NOMO-1 treated with DMSO at 0.1 percent for 48 hours (cell line): ENCODE measurements around the gene PEX19.

ENCODE experiments used
- DNase-seq: peaks from one replicate; lab custom pipeline; 2025; ENCODE audit not compliant: unreplicated experiment; lab: John Stamatoyannopoulos, UW

Gene PEX19

DNA sequence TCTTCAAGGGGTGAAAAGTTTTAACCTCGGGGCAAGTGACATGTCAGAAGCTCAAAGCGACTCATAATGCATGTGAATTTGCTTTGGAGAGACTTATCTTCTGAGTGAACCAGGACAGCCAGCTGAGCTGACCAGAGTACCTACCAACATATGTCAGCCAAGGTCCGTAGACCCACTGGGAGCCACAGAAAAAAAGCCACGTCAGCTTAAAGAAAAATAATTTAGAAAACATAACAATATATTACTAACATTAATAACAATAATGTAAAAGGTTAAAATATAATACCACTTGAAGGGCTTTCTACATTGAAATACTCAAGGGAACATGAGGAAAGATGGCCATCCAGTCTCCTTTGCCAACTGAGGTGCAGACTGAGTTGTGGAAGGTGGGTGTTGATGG, 6.9 kb downstream of the PEX19 start:
- no peak for DNase-seq

DNA sequence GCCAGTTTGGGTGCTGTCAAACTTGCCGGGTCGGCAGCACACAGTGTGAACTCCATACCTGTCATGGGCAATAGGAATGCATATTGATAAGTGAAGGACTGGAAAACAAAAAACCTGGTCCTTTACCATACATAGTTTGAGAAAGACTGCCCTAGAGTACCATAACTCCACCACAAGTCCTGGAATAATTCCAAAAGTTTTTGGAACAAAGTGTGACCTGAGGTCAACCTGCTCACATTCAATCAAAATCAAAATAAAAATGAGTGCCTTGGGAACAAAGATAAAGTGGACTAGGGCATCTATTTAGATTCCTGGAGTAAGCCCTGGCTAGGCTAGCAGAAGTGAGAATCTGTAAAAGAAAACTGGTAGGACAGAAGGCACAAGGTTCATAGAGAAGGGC, 7.6 kb downstream of the PEX19 start:
- no peak for DNase-seq

DNA sequence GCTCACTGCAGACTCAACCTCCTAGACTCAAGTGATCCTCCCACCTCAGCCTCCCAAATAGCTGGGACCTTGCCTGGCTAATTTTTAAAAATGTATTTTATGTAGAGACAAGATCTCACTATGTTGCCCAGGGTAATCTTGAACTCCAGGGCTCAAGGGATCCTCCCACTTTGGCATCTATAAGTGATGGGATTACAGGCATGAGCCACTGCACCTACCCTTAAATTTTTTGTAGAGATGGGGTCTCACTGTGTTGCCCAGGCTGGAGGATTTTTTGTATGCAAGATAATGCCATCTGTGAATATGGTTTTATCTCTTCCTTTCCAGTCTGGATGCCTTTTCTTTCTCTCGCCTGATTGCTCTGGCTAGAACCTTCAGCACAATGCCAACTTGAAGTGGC, 13.9 kb downstream of the PEX19 start:
- no peak for DNase-seq

DNA sequence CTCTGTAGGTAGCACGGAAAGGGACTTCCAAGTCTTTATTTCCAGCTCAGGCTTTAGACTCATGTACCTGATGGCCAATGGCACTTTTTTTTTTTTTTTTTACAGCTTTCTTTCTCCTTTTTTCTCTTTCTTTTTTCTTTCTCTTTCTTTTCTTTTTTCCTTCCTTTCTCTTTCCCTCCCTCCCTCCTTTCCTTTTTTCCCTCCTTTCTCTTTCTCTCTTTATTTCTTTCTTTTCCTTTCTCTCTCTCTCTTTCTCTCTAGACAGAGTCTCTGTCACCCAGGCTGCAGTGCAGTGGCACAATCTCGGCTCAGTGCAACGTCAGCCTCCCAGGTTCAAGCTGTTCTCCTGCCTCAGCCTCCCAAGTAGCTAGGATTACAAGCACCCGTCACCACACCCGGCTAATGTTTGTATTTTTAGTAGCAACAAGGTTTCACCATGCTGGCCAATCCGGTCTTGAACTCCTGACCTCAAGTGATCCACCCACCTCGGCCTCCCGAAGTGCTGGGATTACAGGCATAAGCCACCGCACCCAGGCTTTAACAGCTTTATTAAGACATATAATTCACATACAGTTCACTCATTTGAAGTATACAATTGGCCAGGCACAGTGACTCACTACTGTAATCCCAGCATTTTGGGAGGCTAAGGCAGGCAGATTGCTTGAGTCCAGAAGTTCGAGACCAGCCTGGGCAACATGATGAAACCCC, 17.5 kb downstream of the PEX19 start:
- no peak for DNase-seq

DNA sequence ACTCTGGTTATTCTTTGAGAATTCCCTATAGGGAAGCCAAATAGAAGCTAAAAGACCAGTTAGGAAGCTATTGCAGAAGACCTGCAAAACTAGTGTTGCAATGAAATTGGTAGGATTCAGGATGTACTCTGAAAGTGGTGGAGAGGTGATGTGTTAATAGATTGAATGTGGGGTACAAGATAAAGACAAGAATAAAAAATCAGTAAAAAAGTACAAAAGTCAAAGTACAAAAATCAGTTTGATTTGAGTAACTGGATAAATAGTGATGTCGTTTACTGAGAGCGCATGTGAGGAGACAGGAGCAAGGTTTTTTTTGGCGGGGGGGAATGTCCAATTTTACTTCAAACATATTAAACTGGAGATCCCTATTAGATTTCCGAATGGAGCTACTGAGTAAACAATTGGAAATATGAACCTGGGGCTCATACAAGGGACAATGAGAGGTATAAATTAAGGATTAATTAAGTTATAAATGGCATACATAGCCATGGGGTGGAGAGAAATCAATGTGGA, 20.1 kb downstream of the PEX19 start:
- no peak for DNase-seq

DNA sequence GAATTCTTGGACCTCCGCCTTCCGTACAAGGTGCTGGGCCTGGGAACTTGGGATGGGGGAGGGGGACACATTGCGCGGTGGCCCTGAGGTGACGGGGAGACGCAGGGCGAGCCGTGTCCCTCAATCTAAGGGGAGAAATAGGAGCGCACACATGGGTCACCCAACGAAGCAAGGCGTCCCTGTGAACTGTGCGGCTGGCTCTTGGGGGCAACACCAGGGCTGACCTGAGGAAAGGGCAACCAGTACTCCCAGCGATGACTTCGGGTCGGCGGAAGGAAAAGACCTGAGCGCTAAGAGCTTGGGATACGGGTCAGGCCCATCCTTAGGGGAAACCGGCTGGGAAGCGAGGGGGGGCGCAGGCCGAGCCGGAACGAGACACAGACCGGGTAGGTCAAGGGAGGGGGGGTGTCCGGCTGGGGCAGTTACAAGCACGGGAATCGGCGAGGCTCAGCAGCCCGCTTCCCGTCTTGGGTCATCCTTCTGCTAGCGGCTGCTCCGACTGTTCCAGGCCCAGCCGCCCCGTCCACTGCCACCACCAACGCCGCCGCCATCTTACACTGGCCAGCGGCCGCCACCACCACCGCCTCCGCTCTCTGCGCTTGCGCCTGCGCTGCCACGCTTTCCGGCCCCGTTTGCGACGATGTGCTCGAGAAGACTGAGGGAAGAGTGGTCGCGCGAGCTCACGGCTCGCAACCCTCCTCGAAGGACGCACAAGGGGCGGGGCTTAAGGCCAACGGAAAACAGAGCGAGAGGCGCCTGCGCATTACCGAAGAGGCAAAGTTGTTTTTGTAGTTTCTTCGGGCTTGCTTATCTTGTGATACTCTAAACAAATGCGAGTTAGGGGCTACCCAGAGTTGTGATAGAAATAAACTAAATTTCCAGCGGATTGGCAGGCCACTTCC, 22.8 kb downstream of the PEX19 start, which contains the start of gene DCAF8:
TSS of gene DCAF8 (minus strand) at position 657 of the 902 bp plus-strand sequence. CDS start 18,541 bp downstream, outside the sequence.
- peak; percentile 97 for DNase-seq

DNA sequence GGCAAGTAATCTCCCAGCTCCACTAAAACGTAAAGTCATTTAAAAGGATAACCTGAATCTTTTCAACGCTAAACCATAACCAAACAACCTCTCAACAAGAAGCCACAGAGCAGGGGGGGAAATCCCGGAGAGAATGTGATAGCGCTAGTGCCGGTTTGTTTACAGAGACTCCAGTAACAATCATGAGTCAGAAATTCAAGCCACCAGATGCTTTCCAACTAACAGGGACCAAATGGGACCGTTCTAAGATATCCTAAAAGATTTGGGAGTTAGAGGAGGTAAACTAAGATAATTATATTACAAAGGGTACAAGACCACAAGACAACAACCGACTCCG, 23.4 kb downstream of the PEX19 start:
- peak; percentile 30 for DNase-seq

DNA sequence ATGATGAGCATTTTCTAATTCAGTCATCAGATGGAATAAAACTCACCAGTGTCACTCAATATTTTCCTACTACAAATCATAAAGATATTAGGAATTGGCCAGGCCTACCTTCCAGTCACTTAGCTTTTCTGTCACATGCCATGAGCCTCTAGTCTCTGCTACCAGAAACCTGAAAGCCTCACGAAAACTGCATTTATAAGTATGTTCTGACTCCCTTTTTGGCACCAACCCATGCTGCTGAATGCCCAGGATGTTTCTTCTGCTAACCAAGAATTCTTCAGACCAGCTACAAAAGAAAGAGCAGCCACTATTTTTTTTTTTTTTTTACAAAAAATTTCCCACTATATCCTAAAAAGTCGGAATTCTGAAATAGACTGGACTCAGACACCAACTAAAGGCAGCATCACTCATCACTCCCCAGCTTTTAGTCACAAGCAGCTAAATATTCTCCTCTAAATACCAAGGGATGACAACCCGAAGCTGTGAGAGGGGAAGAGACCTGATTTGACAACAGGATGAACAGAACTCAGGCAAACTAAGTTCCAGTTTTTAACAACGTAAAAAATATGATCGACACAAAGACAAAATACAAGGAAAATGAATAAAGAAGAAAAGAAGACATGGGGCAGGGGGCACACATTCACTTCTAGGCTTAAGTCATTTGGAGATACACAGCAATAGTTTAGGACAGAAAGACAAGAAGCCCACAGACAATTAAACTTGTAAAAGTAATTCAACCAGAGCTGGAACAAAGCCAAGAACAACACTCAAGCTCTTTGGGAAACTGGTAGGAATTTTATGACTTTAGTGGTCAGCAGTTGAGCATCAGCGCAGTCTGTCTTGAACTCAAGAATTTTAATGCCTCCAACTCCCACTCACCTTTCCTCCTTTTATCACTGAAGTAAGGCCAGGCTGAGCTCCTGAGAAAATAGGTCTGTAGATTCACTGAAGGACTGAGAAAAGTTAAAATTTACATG, 24.2 kb downstream of the PEX19 start:
- DNase-seq, result peak; percentile 1

DNA sequence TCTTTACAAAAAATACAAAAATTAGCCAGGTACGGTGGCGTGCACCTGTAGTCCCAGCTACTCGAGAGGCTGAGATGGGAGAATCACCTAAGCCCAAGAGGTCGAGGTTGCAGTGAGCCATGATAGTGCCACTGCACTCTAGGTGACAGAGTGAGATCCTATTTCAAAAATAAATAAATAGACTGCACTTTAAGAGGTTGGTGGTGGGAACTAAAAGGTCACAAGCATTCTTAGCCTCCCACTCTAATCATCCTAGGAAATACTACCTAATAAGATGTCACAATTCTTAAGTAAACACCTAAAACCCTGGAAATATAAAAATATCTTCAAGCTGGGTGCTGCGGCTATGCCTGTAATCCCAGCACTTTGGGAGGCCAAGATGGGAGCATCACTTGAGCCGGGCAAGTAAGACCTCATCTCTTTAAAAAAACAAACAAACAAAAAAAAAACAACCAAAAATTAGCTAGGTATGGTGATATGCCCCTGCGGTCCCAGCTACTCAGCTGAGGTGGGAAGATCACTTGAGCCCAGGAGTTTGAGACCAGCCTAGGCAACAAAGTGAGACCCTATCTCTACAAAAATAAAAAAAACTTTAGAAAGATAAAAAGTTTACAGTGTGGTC, 26.6 kb downstream of the PEX19 start:
- DNase-seq, result no peak

DNA sequence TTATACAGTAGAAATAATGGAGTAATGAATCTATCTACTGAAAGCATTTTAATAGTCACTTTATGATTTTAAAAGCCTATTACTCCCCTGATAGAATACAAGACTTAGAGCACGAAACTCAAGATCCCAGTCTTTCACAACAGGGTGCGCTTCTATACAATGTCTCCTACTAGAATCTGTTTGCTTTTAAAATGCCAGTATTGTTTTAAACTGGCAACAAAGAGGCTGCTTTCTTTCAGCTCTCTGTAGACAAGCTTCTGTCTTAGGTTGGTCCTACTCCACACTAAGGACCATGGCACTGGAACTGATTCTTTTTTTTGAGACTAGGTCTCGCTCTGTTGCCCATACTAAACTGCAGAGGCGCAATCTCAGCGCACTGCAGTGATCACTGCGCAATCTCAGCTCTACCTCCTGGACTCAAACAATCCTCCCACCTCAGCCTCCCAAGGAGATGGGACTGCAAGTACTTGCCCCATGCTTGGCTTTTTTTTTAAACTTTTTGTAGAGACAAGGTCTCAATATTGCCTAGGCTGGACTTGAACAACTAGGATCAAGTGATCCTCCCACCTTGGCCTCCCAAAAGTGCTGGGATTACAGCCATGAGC, 27.4 kb downstream of the PEX19 start:
- no peak for DNase-seq

DNA sequence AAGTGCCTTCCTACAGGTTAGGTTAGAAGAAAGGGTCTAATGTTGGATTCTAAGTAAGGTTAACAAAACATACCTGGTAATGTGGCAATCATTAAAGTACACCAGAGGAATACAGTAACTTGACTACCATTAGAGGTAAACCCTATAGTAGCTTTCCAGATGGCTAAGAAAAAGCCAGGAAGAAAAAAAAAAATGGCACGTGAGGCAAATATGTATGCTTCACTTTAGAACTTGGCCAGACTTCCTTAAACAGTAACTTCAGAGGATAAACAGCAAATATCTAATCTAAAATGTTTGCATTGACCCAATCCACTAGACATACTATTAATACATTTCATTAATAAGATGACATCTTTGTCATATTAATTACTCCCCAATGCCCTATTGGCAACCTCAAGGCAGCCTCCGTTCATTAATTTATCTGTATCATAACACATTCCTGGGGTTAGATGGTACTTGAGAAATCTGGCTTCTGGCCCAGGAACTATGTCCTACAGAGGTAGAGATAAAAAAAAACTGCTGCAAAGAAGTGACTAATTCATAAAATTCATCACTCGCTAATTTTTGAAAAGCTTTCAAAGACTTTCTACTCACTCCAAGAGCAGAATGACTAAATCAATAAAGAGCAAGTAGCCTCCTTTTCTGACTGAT, 28.4 kb downstream of the PEX19 start:
- no peak for DNase-seq

DNA sequence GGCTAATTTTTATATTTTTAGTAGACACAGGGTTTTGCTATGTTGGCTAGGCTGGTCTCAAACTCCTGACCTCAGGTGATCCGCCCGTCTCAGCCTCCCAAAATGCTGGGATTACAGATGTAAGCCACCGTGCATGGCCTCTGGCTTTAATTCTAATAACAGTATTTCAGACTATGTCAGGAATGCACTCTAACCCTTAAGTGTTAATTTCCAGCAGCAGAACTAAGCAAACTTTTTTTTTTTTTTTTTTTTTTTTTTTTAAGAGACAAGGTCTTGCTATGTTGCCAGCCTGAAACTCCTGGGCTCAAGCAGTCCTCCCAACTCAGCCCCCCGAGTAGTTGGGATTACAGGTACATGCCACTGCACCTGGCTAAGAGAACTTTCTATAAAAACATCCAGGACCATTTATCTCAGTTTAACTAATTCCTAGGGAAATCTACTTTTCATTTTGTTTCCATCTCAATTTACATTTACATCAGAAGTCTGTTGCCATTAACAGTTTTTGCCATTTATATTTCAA, 29.1 kb downstream of the PEX19 start:
- DNase-seq, result no peak

DNA sequence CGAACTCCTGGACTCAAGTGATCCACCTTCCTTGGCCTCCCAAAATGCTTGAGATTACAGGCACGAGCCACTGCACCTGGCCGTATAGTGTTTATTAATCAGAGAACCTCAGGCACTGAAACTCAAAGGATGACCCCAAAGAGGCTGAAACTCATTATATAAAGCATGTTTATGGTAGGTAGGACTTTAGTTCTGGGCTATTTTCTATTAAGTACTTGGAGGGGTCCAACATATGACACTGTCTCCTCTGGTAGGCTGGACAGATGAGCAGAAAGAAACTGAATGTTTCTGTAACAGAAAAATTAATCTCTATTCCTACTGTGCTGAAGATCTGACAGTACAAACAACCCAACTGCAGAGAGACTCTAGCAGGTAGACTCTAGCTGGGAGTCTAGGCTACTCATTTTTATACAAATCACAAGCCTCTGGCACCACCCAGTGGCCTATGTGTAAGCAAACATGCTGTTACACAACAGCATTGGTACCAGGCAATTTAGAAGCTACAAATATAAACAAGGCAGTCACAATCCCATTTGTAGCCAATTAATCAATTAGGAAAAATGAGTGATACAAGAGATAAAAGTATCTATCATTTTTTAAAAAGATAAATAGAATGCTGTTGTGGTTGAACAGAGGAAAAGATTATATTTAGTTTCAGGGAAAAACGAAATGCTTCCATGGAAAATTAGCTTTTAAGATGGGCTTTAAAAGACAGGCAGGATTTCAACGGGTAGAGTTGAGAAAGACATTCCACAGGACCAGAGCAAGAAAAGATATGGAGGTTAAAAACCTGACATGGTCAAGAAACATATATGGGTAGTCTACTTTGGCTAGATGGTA, 33.0 kb downstream of the PEX19 start:
- peak; percentile 46 for DNase-seq

DNA sequence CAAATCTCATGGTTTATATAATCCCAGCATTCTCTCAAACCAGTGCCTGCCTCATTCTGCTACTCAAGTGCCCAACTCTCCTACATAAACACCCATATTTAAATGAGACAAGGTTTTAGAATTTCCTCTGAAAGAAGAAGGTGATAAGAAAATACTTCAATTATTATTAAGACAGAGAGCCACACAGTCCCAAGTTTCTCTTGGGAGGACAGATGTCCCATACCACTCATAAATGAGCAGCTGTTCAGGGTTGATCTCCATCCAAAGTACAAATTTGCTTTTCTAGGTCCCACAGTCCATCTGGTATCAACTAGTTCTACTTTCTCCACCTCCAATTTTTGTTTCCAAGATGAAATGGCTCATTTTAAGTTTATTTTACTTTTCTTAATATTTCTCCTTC, 33.9 kb downstream of the PEX19 start:
- no peak for DNase-seq

DNA sequence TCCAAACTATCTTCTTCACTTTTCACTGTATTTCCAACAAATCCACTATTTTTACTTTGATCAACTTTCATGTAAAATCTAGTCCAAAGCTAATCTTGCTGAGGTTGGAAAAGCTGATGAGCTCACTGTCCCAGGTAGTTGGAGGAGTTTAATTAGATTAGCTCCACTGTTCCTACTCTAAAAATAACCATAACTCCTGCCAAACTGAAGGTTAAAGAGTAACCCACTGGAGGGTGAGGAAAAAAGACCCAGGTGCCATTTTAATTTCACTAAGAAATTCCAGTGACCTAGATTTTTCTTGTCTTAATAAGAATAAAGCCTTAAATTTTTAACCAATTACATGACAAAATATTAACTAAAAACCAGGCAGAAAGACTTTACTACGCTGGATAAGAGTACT, 37.9 kb downstream of the PEX19 start:
- no peak for DNase-seq

DNA sequence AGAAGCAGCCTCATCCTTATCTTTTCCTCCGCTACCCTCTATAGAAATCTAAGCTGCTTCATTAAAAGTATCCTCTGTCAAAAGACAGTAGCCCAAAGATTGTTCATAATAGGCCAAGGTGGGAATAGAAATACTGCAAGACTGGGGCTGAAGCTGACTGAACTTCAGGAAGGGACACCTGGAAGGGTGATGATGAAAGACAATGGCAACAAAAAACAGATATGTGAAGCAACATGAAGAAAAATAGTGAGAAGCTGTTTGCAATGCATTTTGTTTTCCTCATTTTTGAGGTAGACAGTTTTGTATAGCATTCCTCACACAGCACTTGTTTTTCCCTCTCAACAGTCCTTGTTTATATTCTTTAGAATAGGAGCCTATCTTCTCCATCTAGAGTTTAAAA, 39.5 kb downstream of the PEX19 start:
- no peak for DNase-seq

DNA sequence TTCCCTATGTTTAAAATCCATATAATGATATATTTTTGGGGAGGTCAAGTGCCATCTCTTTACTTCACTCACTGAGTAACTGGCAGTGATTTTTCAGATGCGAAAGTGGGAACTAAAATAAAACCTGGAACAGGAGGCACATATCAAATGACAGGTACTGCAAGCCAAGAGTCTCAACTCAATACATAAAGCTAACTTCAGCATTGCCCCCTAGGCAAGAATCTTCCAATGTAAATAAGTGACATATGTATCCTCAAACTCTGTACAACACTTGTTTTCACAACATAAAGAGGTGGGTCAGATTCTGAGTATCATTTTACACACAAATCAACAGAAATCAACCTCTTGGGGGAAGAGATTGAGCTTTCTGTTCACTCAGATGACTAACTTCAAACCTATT, 40.7 kb downstream of the PEX19 start:
- no peak for DNase-seq

DNA sequence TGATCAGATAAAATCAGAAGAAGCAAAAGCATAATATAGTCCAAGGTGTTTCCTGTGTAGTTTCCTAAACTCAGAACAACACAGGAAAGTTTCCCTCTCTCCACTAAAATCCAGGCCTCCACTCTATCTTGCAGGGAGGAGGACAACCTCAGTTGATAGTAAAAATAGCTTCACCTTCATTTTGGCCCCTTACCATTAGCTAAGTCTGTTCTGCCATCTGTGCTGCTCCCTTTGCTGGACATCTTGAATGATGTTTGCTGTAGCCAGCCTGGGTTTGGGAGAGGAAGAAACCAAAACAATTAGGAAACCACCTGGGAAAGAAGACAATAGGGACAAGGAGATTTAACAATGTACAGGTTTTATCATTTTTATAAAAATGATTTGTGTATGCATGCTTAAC, 41.2 kb downstream of the PEX19 start:
- DNase-seq, result no peak
